OCI-LY3 (cell line): ENCODE measurements around the gene MAX.

Source experiments
- EZH2phosphoT487 ChIP-seq: fragments of 200-600 bp; shearing (Covaris generic); IDR thresholded peaks from 2 replicates; pipeline ENCODE4 v1.6.1; 2018; ENCODE audit warnings: antibody characterized with exemption, mixed run types, low read depth
- TF ChIP-seq, protein P1 (sequence below): fragments of 200-600, 300-600 bp; sonication (generic); IDR thresholded peaks from 2 replicates; pipeline ENCODE4 v1.5.1; 2014; ENCODE audit warnings: antibody characterized with exemption, low read length, low read depth

GRCh38 chr14:65144170-65144569, 41.9 kb upstream of the MAX start:
- TF ChIP-seq, protein P1, sequence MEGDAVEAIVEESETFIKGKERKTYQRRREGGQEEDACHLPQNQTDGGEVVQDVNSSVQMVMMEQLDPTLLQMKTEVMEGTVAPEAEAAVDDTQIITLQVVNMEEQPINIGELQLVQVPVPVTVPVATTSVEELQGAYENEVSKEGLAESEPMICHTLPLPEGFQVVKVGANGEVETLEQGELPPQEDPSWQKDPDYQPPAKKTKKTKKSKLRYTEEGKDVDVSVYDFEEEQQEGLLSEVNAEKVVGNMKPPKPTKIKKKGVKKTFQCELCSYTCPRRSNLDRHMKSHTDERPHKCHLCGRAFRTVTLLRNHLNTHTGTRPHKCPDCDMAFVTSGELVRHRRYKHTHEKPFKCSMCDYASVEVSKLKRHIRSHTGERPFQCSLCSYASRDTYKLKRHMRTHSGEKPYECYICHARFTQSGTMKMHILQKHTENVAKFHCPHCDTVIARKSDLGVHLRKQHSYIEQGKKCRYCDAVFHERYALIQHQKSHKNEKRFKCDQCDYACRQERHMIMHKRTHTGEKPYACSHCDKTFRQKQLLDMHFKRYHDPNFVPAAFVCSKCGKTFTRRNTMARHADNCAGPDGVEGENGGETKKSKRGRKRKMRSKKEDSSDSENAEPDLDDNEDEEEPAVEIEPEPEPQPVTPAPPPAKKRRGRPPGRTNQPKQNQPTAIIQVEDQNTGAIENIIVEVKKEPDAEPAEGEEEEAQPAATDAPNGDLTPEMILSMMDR: no peak
- no peak for TF ChIP-seq EZH2phosphoT487
